Rectal smooth muscle tissue (tissue), 1 donor: ENCODE results near the gene BMPR1B.

ENCODE experiments used
- H3K27ac ChIP-seq: one replicate; pipeline ENCODE4 v1.7.0; 2013; ENCODE audit warnings: low read depth, low read length, inconsistent platforms
- H3K27me3 ChIP-seq: one replicate; pipeline ENCODE4 v1.7.0; 2013; ENCODE audit warnings: low read length; ENCODE audit not compliant: control insufficient read depth, insufficient read depth
- H3K36me3 ChIP-seq: one replicate; pipeline ENCODE4 v1.7.0; 2013; ENCODE audit warnings: low read length; ENCODE audit not compliant: control insufficient read depth, insufficient read depth
- H3K4me1 ChIP-seq: one replicate; pipeline ENCODE4 v1.7.0; 2013; ENCODE audit warnings: low read length; ENCODE audit not compliant: control insufficient read depth, insufficient read depth
- H3K4me3 ChIP-seq: one replicate; pipeline ENCODE4 v1.7.0; 2013; ENCODE audit warnings: low read length
- H3K9ac ChIP-seq: one replicate; pipeline ENCODE4 v1.7.0; 2013; ENCODE audit warnings: low read length

BMPR1B gene

GRCh38 chr4:94895081-94895480 lies 137.3 kb downstream of the BMPR1B start:
- H3K36me3 ChIP-seq = no peaks in the 10 kb centered on the region
- no peaks in the 10 kb centered on the region for H3K4me1 ChIP-seq
- H3K9ac ChIP-seq = no peak overlapping the region
- H3K4me3 ChIP-seq = no peak overlapping the region
- H3K27me3 ChIP-seq = no peaks in the 10 kb centered on the region
- H3K27ac ChIP-seq = no peak overlapping the region

- Histone ChIP-seq H3K4me3 (no peak overlapping the region), H3K36me3 (no peaks in the 10 kb centered on the region)
These were observed 139.3 kb downstream of the BMPR1B start for GRCh38 chr4:94897023-94897422.

GRCh38 chr4:94905511-94905910 lies 147.8 kb downstream of the BMPR1B start:
- Histone ChIP-seq H3K4me3 (no peak overlapping the region), H3K27ac (no peak overlapping the region), H3K36me3 (no peaks in the 10 kb centered on the region), H3K4me1 (no peaks in the 10 kb centered on the region), H3K27me3 (no peaks in the 10 kb centered on the region), H3K9ac (no peak overlapping the region)

More at GRCh38 chr4:94897023-94897422, 139.3 kb downstream of the BMPR1B start:
- Histone ChIP-seq H3K9ac (no peak overlapping the region), H3K4me1 (no peaks in the 10 kb centered on the region), H3K27me3 (no peaks in the 10 kb centered on the region), H3K27ac (no peak overlapping the region)

GRCh38 chr4:94909645-94910044 lies 151.9 kb downstream of the BMPR1B start:
- Histone ChIP-seq H3K27me3 (no peaks in the 10 kb centered on the region), H3K36me3 (no peaks in the 10 kb centered on the region), H3K4me1 (no peaks in the 10 kb centered on the region), H3K27ac (no peak overlapping the region), H3K9ac (no peak overlapping the region), H3K4me3 (no peak overlapping the region)

- Histone ChIP-seq H3K27ac (no peak overlapping the region), H3K4me3 (no peak overlapping the region), H3K27me3 (no peaks in the 10 kb centered on the region), H3K4me1 (no peaks in the 10 kb centered on the region), H3K36me3 (no peaks in the 10 kb centered on the region), H3K9ac (no peak overlapping the region)
These were observed 153.4 kb downstream of the BMPR1B start for GRCh38 chr4:94911106-94911505.

- H3K27me3 ChIP-seq = no peaks in the 10 kb centered on the region
- H3K9ac ChIP-seq = no peak overlapping the region
- no peaks in the 10 kb centered on the region for H3K36me3 ChIP-seq
- no peaks in the 10 kb centered on the region for H3K4me1 ChIP-seq
- no peak overlapping the region for H3K27ac ChIP-seq
- no peak overlapping the region for H3K4me3 ChIP-seq
These were observed 154.9 kb downstream of the BMPR1B start for GRCh38 chr4:94912606-94913005.

- H3K4me1 ChIP-seq = no peaks in the 10 kb centered on the region
- H3K9ac ChIP-seq = no peak overlapping the region
- no peak overlapping the region for H3K27ac ChIP-seq
These were observed 155.6 kb downstream of the BMPR1B start for GRCh38 chr4:94913316-94913715.

GRCh38 chr4:94917146-94917545 lies 159.4 kb downstream of the BMPR1B start:
- Histone ChIP-seq H3K27ac (no peak overlapping the region), H3K4me3 (no peak overlapping the region), H3K36me3 (no peaks in the 10 kb centered on the region), H3K27me3 (no peaks in the 10 kb centered on the region), H3K9ac (no peak overlapping the region), H3K4me1 (no peaks in the 10 kb centered on the region)

More at GRCh38 chr4:94913316-94913715, 155.6 kb downstream of the BMPR1B start:
- no peaks in the 10 kb centered on the region for H3K36me3 ChIP-seq
- H3K4me3 ChIP-seq = no peak overlapping the region
- no peaks in the 10 kb centered on the region for H3K27me3 ChIP-seq

- Histone ChIP-seq H3K27ac (no peak overlapping the region), H3K4me3 (no peak overlapping the region), H3K4me1 (no peaks in the 10 kb centered on the region), H3K27me3 (no peaks in the 10 kb centered on the region), H3K9ac (no peak overlapping the region), H3K36me3 (no peaks in the 10 kb centered on the region)
These were observed 160.8 kb downstream of the BMPR1B start for GRCh38 chr4:94918543-94918942.

- Histone ChIP-seq H3K27ac (no peak overlapping the region), H3K4me3 (no peak overlapping the region)
These were observed 162.6 kb downstream of the BMPR1B start for GRCh38 chr4:94920369-94920768.

GRCh38 chr4:94924566-94924965 lies 166.8 kb downstream of the BMPR1B start:
- Histone ChIP-seq H3K27me3 (no peaks in the 10 kb centered on the region), H3K4me3 (no peak overlapping the region), H3K9ac (no peak overlapping the region), H3K4me1 (no peaks in the 10 kb centered on the region), H3K27ac (no peak overlapping the region), H3K36me3 (no peaks in the 10 kb centered on the region)

More at GRCh38 chr4:94920369-94920768, 162.6 kb downstream of the BMPR1B start:
- H3K27me3 ChIP-seq = no peaks in the 10 kb centered on the region
- H3K4me1 ChIP-seq = no peaks in the 10 kb centered on the region
- no peak overlapping the region for H3K9ac ChIP-seq
- no peaks in the 10 kb centered on the region for H3K36me3 ChIP-seq

GRCh38 chr4:94925764-94926347 lies 168.1 kb downstream of the BMPR1B start:
- Histone ChIP-seq H3K4me1 (no peaks in the 10 kb centered on the region), H3K36me3 (no peaks in the 10 kb centered on the region), H3K9ac (no peak overlapping the region), H3K27ac (no peak overlapping the region), H3K27me3 (no peaks in the 10 kb centered on the region), H3K4me3 (no peak overlapping the region)

- no peaks in the 10 kb centered on the region for H3K36me3 ChIP-seq
These were observed 169.2 kb downstream of the BMPR1B start for GRCh38 chr4:94926936-94927335.

More at GRCh38 chr4:94926936-94927335, 169.2 kb downstream of the BMPR1B start:
- Histone ChIP-seq H3K4me1 (no peaks in the 10 kb centered on the region), H3K27me3 (no peaks in the 10 kb centered on the region), H3K4me3 (no peak overlapping the region), H3K27ac (no peak overlapping the region), H3K9ac (no peak overlapping the region)
